IMR-90 (cell line): ENCODE results near the gene TGFBR1. TPM values are rescaled to one million over a fixed set of nuclear protein-coding genes. Genes with fewer than 3 reads are reported as not detected.

ENCODE experiments used
- ATAC-seq: fragments of 200-7000 bp; cut with Tn5 transposase; 2 replicates; pipeline ENCODE4 v1.9.1; 2020; ENCODE audit warnings: low read depth, mild to moderate bottlenecking, moderate library complexity
- BruUV-seq: library from RNA; stranded (reverse); fragments of 400-500 nt; replicated peaks from 2 replicates; lab custom pipeline; 2021; lab: Mats Ljungman, UMichigan
- CTCF ChIA-PET: fragments of 300-600 bp; formaldehyde crosslinking; extraction: SDS; loops from one replicate; lab custom pipeline; 2021; ENCODE audit warnings: antibody characterized with exemption; lab: Yijun Ruan, JAX
- POLR2A ChIA-PET: fragments of 300-600 bp; sonication (Branson Sonifier 250); formaldehyde crosslinking; loops from one replicate; lab custom pipeline; 2022; ENCODE audit warnings: antibody characterized with exemption; ENCODE audit not compliant: unreplicated experiment; lab: Charles Lee
- DNase-seq: peaks from one replicate; pipeline ENCODE4 v3.0.0; 2013
- H2AFZ ChIP-seq: replicated peaks from 2 replicates; pipeline ENCODE3; 2013; ENCODE audit warnings: low read length, mild to moderate bottlenecking; ENCODE audit not compliant: poor library complexity
- H2AK5ac ChIP-seq: 2 replicates; pipeline ENCODE4 v1.6.1; 2013; ENCODE audit warnings: low read depth, low read length, inconsistent platforms
- H2AK9ac ChIP-seq: replicated peaks from 2 replicates; pipeline ENCODE3; 2013; ENCODE audit warnings: mild to moderate bottlenecking, low read depth, low read length, moderate library complexity; ENCODE audit not compliant: poor library complexity
- H2BK120ac ChIP-seq: 2 replicates; pipeline ENCODE4 v1.6.1; 2013; ENCODE audit warnings: low read depth, low read length, inconsistent platforms
- H2BK15ac ChIP-seq: 3 replicates; pipeline ENCODE4 v1.6.1; 2013; ENCODE audit warnings: low read depth, low read length, inconsistent platforms
- H2BK20ac ChIP-seq: 2 replicates; pipeline ENCODE4 v1.6.1; 2013; ENCODE audit warnings: low read depth, mild to moderate bottlenecking, inconsistent platforms, low read length, moderate library complexity
- H2BK5ac ChIP-seq: 2 replicates; pipeline ENCODE4 v1.6.1; 2013; ENCODE audit warnings: mild to moderate bottlenecking, low read depth, low read length, inconsistent platforms; ENCODE audit not compliant: poor library complexity, severe bottlenecking
- H3K14ac ChIP-seq: replicated peaks from 2 replicates; pipeline ENCODE4 v1.6.1; 2013; ENCODE audit warnings: low read depth, low read length, inconsistent platforms
- H3K18ac ChIP-seq: 2 replicates; pipeline ENCODE4 v1.6.1; 2013; ENCODE audit warnings: low read depth, low read length, control low read depth
- H3K23ac ChIP-seq: 2 replicates; pipeline ENCODE4 v1.6.1; 2013; ENCODE audit warnings: low read depth, low read length, inconsistent platforms
- H3K27ac ChIP-seq: 2 replicates; pipeline ENCODE4 v1.5.1; 2013; ENCODE audit warnings: mild to moderate bottlenecking, control low read depth, low read length; ENCODE audit not compliant: insufficient read depth
- H3K27me3 ChIP-seq: 2 replicates; pipeline ENCODE4 v1.6.1; 2013; ENCODE audit warnings: low read length; ENCODE audit not compliant: control insufficient read depth, insufficient read depth
- H3K36me3 ChIP-seq: 2 replicates; pipeline ENCODE4 v1.6.1; 2013; ENCODE audit warnings: low read length, mixed read lengths; ENCODE audit not compliant: control insufficient read depth, insufficient read depth
- H3K4ac ChIP-seq: 2 replicates; pipeline ENCODE4 v1.6.1; 2013; ENCODE audit warnings: low read depth, low read length, inconsistent platforms
- H3K4me1 ChIP-seq: 2 replicates; pipeline ENCODE4 v1.6.1; 2013; ENCODE audit warnings: low read length, mixed read lengths; ENCODE audit not compliant: control insufficient read depth, insufficient read depth
- H3K4me2 ChIP-seq: 2 replicates; pipeline ENCODE4 v1.6.1; 2013; ENCODE audit warnings: low read depth, mild to moderate bottlenecking, control low read depth, low read length, moderate library complexity
- H3K4me3 ChIP-seq: 2 replicates; pipeline ENCODE4 v1.5.1; 2013; ENCODE audit warnings: low read depth, mild to moderate bottlenecking, control low read depth, low read length, moderate library complexity; ENCODE audit not compliant: insufficient read depth
- H3K56ac ChIP-seq: 2 replicates; pipeline ENCODE4 v1.6.1; 2013; ENCODE audit warnings: low read length, inconsistent platforms; ENCODE audit not compliant: insufficient read depth; ENCODE audit errors: extremely low read depth
- H3K79me1 ChIP-seq, 2 experiments: 2 replicates each; pipeline ENCODE4 v1.6.1; 2013; ENCODE audit warnings: low read length in 2 of 2, inconsistent platforms in 1 of 2, low read depth in 1 of 2
- H3K9ac ChIP-seq: 2 replicates; pipeline ENCODE4 v1.6.1; 2013; ENCODE audit warnings: low read depth, low read length, control low read depth
- H3K9me1 ChIP-seq: 2 replicates; pipeline ENCODE4 v1.6.1; 2013; ENCODE audit warnings: low read length, inconsistent platforms; ENCODE audit not compliant: insufficient read depth
- H3K9me3 ChIP-seq: 2 replicates; pipeline ENCODE4 v1.6.1; 2013; ENCODE audit warnings: low read length; ENCODE audit not compliant: control insufficient read depth, insufficient read depth
- H4K20me1 ChIP-seq: 2 replicates; pipeline ENCODE4 v1.6.1; 2013; ENCODE audit warnings: low read length, inconsistent platforms; ENCODE audit not compliant: insufficient read depth
- H4K5ac ChIP-seq: 2 replicates; pipeline ENCODE4 v1.6.1; 2013; ENCODE audit warnings: mild to moderate bottlenecking, low read depth, low read length, control low read depth
- H4K8ac ChIP-seq, 2 experiments: 2 replicates each; pipeline ENCODE4 v1.6.1; 2013; ENCODE audit warnings: low read depth in 2 of 2, low read length in 2 of 2, control low read depth in 1 of 2, inconsistent platforms in 1 of 2
- H4K91ac ChIP-seq: 2 replicates; pipeline ENCODE4 v1.6.1; 2013; ENCODE audit warnings: low read depth, low read length, inconsistent platforms; ENCODE audit not compliant: insufficient read depth
- CEBPB ChIP-seq: IDR thresholded peaks from 2 replicates; pipeline ENCODE4 v1.6.1; 2012; ENCODE audit warnings: low read depth, low read length, improper control_type of control experiment
- MAZ ChIP-seq: IDR thresholded peaks from 2 replicates; pipeline ENCODE4 v1.6.1; 2012; ENCODE audit warnings: low read depth, mild to moderate bottlenecking, low read length, improper control_type of control experiment, moderate library complexity, borderline replicate concordance
- NFE2L2 ChIP-seq: fragments of 150-350 bp; IDR thresholded peaks from 2 replicates; pipeline ENCODE4 v1.6.1; 2016; ENCODE audit warnings: low read depth, mild to moderate bottlenecking, low read length
- POLR2A ChIP-seq: IDR thresholded peaks from 2 replicates; pipeline ENCODE4 v1.6.1; 2012; ENCODE audit warnings: mild to moderate bottlenecking, low read depth, low read length
- RAD21 ChIP-seq: IDR thresholded peaks from 2 replicates; pipeline ENCODE4 v1.6.1; 2012; ENCODE audit warnings: low read length, improper control_type of control experiment
- WGBS, 2 experiments: methylation state at CpG; one replicate each; pipeline versions ENCODE4 v1.1.5 to v1.1.7; 2013; ENCODE audit warnings: missing lambda C conversion rate in 2 of 2; ENCODE audit not compliant: insufficient read length in 1 of 2; ENCODE audit errors: extremely low coverage in 2 of 2; 5-methylcytosine and 5-hydroxymethylcytosine counted together
- dilution Hi-C: fragments of 300-500 bp; cut with HindIII; formaldehyde crosslinking; loops from one replicate; pipeline ENCODE4 v1.14.3; 2018; ENCODE audit warnings: low sequenced_read_pairs; ENCODE audit not compliant: unreplicated experiment
- in situ Hi-C: fragments of 300-500 bp; cut with MboI; formaldehyde crosslinking; loops from 3 replicates; pipeline ENCODE4 v1.14.3; 2019; ENCODE audit warnings: low sequenced_read_pairs, inconsistent platforms, mixed read lengths
- intact Hi-C: fragments of 100-400 bp; cut with micrococcal nuclease; formaldehyde crosslinking; loops from 2 replicates; pipeline ENCODE4 v1.10.0; 2022
- polyA plus RNA-seq, 3 experiments: library from polyadenylated mRNA; depleted of rRNA; stranded (reverse); fragments of >200 nt; gene quantifications; 2 replicates each; pipeline ENCODE4 v1.2.3, GENCODE V29; 2012; ENCODE audit warnings: low replicate concordance in 1 of 3
- total RNA-seq: library from RNA; depleted of rRNA; stranded (reverse); fragments of >200 nt; gene quantifications from 2 replicates; pipeline ENCODE4 v1.2.3, GENCODE V29; 2012
- TF ChIP-seq, protein P1 (sequence below): fragments of 150-350 bp; IDR thresholded peaks from 2 replicates; pipeline ENCODE4 v1.6.1; 2017; ENCODE audit warnings: mild to moderate bottlenecking, antibody characterized with exemption, low read length, low read depth

The TGFBR1 gene
- total and polyA plus RNA-seq, 2 of the 4 experiments (the other 2 are of a cell fraction): 15.1 to 75.3 TPM

DNA sequence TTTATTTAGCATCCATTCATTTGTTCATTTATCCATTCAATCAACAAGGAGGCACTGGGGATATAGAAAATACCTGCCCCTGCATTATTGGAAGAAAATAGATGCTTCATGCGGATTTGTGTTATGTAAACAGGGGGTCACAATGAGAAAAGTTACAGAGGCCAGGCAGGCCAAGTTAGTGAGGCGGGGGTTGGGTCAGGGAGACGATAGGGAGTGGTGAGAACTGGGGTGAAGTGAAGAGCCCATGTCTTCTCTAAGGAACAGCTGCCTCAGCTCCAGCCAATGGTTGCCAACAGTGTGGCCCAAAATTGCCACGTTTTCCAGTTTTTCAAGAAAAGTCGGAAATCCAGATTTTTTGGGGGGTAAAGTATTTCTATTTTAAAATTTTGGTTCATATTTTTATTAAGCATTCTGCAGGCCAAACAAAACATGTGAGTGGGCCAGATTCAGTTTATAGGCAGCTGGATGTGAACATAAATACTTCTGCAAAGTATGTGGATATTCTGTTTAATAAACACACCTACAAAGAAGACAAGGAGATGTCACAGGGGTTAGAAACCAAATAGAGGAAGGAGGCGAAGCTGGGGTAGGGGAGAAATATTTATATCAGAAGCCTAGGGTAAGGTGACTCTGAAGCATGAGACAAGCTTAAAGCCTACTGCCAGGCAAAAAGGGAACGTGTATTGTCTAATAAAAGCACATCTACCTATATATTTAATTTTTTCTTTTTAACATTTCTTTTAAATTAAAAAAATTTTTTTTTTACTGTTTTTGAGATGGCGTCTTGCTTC lies 72.9 kb downstream of the TGFBR1 start:
- Histone ChIP-seq H3K4me2 (no peak overlapping the region), H3K9me1 (peaks cover 2% of the 10 kb centered on the region; the same call in 1 of the 2 replicates), H3K27ac (no peak overlapping the region), H3K27me3 (no peaks in the 10 kb centered on the region), H4K8ac (no peak overlapping the region), H4K91ac (no peak overlapping the region), H3K23ac (no peak overlapping the region), H3K14ac (no peak overlapping the region), H3K18ac (no peak overlapping the region), H2BK120ac (no peak overlapping the region), H3K4me3 (no peak overlapping the region), H3K9ac (no peak overlapping the region), H2BK15ac (no peak overlapping the region), H2AK5ac (no peak overlapping the region), H2AK9ac (no peak overlapping the region), H3K36me3 (no peaks in the 10 kb centered on the region), H2BK20ac (no peak overlapping the region), H2BK5ac (no peak overlapping the region), H3K56ac (no peak overlapping the region), H3K4ac (no peak overlapping the region), H3K9me3 (no peaks in the 10 kb centered on the region), H3K79me1 (no peaks in the 10 kb centered on the region), H3K4me1 (peaks cover 9% of the 10 kb centered on the region), H4K20me1 (no peaks in the 10 kb centered on the region), H4K5ac (no peak overlapping the region), H2AFZ (no peak overlapping the region)
- WGBS, 2 experiments: 100% methylated on average over 2 of the region's 8 CpGs; no CpG with 5 or more reads in 1 of the 2 experiments
- BruUV-seq: no TSS peak
- dilution Hi-C loops (no loop called here), intact Hi-C loops (no loop called here), in situ Hi-C loops (loop anchor here (25.0 kb wide), 1 partner anchor 1410 kb away; the partner anchor contains the start of gene CAVIN4)
- DNase-seq (no peak), ATAC-seq (no peak)
- TF ChIP-seq POLR2A: no peak
- TF ChIP-seq CEBPB: no peak
- TF ChIP-seq, protein P1, sequence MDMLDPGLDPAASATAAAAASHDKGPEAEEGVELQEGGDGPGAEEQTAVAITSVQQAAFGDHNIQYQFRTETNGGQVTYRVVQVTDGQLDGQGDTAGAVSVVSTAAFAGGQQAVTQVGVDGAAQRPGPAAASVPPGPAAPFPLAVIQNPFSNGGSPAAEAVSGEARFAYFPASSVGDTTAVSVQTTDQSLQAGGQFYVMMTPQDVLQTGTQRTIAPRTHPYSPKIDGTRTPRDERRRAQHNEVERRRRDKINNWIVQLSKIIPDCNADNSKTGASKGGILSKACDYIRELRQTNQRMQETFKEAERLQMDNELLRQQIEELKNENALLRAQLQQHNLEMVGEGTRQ: no peak
- no peak for TF ChIP-seq MAZ
- TF ChIP-seq NFE2L2: no peak
- no peak for TF ChIP-seq RAD21
- ChIA-PET POLR2A (no interaction called here), CTCF (interaction anchor here (0.7 kb wide), 1 partner anchor 11 kb away, joined by 3 read pairs; no protein-coding TSS in a partner anchor)
